ENCODE results near the gene ALOXE3. TPM values are rescaled to one million over a fixed set of nuclear protein-coding genes. Genes with fewer than 3 reads are reported as not detected.
A peak's percentile ranks its signal among the peaks of the same experiment; 100 is the strongest.

ALOXE3 gene
- total RNA-seq, 2 experiments from 2014 or later, result 0.81 to 0.91 TPM

DNA sequence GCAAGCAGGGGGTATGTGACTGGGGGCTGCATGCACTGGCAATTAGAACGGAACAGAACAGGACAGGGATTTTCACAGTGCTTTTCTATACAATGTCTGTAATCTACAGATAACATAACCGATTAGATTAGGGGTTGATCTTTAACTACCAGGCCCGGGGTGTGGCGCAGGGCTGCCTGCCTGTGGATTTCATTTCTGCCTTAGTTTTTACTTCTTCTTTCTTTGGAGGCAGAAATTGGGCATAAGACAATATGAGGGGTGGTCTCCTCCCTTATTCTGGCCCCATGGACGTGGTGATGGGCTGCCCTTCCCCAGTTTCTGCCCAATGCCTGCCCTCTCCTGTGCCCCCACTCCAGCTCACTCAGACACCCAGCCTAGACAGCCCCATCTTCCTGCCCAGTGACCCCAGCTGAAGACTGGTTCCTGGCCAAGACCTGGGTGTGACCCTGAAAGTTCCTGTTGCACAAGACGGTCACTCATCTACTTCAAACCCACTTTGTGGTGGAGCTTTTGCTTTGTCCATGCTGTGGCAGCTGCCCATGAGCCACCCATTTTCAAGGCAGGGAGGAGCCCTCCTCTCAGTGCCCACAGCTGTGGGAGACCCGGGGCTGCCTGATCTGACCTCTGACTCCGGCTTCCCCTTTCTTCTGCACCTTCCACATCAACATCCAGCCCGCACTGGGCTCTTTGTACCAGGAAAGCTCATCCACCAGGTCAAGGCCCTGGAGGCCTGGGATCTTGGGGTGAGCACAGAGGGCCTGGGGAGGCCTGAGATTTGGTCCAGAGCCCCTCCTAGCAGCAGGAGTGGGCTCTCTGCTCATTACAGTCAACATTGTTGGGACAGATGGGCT, 49.4 kb downstream of the ALOXE3 start:
- Mint-ChIP-seq H3K27ac (no peak overlapping the region), H3K9me3 (no peaks in the 10 kb centered on the region), H3K27me3 (peaks cover 46% of the 10 kb centered on the region), H3K36me3 (ENCODE audit: low read depth) (no peaks in the 10 kb centered on the region), H3K4me1 (ENCODE audit: low read depth) (peaks cover 18% of the 10 kb centered on the region), H3K4me3 (no peak overlapping the region)
- Histone ChIP-seq H3K9me3 (ENCODE audit: control insufficient read depth in 1 of 2, insufficient read depth in 1 of 2, low read length in 2 of 2) (peaks cover 0 to 5% of the 10 kb centered on the region in 2 experiments), H3K27ac (ENCODE audit: low read depth in 1 of 2, low read length in 2 of 2) (no peak overlapping the region), H3K36me3 (ENCODE audit: insufficient read depth, low read length) (no peaks in the 10 kb centered on the region), H3K4me3 (ENCODE audit: low read length) (no peak overlapping the region), H3K4me1 (ENCODE audit: insufficient read depth, low read length) (peaks cover 20% of the 10 kb centered on the region), H3K27me3 (ENCODE audit: control insufficient read depth in 1 of 2, insufficient read depth in 2 of 2, low read length in 2 of 2) (peaks cover 27 to 33% of the 10 kb centered on the region in 2 experiments)
- intact Hi-C loops (cut with DNase I, micrococcal nuclease), result loop anchor here in 1 of 2 experiments (10.0 kb wide), 1 partner anchor 716 kb away; no protein-coding TSS in a partner anchor
- TF ChIP-seq, protein P1, sequence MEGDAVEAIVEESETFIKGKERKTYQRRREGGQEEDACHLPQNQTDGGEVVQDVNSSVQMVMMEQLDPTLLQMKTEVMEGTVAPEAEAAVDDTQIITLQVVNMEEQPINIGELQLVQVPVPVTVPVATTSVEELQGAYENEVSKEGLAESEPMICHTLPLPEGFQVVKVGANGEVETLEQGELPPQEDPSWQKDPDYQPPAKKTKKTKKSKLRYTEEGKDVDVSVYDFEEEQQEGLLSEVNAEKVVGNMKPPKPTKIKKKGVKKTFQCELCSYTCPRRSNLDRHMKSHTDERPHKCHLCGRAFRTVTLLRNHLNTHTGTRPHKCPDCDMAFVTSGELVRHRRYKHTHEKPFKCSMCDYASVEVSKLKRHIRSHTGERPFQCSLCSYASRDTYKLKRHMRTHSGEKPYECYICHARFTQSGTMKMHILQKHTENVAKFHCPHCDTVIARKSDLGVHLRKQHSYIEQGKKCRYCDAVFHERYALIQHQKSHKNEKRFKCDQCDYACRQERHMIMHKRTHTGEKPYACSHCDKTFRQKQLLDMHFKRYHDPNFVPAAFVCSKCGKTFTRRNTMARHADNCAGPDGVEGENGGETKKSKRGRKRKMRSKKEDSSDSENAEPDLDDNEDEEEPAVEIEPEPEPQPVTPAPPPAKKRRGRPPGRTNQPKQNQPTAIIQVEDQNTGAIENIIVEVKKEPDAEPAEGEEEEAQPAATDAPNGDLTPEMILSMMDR (IDR thresholded peaks at IDR 0.05), result no peak
- peak in 2 of 14 experiments; percentile 46 to 62 for DNase-seq
- ATAC-seq (ENCODE audit: poor library complexity), result no peak
- CTCF ChIA-PET, result interaction anchor here (2.4 kb wide), 1 partner anchor 9 kb away, joined by 9 read pairs; no protein-coding TSS in a partner anchor
- POLR2A ChIA-PET, result no interaction called here

DNA sequence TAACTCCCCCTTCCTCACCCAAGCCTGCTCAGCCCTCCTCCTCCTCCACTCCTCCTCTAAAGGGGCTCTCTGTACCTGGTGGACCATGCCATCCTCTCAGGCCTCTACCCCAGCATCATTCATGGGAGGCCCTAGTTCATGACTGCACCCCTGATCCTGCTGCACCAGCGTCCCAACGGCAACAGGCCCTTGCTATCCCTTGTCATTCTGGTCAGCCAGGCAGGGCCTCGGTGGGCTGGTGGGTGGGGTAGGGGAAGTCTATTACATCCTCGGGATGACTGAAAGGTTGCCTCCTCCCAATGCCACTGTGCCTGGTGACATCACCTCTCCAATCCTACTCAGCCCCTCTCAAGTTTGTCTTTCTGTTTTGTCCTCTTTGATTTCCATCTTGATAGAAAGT, 50.5 kb downstream of the ALOXE3 start:
- H3K27me3 Mint-ChIP-seq, result peaks cover 46% of the 10 kb centered on the region

More for the DNA sequence above, 50.5 kb downstream of the ALOXE3 start:
- Histone ChIP-seq H3K36me3 (ENCODE audit: insufficient read depth, low read length) (no peaks in the 10 kb centered on the region), H3K27ac (ENCODE audit: low read depth in 1 of 2, low read length in 2 of 2) (no peak overlapping the region), H3K9me3 (ENCODE audit: control insufficient read depth in 1 of 2, insufficient read depth in 1 of 2, low read length in 2 of 2) (peaks cover 0 to 5% of the 10 kb centered on the region in 2 experiments), H3K27me3 (ENCODE audit: control insufficient read depth in 1 of 2, insufficient read depth in 2 of 2, low read length in 2 of 2) (peaks cover 34% of the 10 kb centered on the region in 2 experiments), H3K4me3 (ENCODE audit: low read length) (no peak overlapping the region), H3K4me1 (ENCODE audit: insufficient read depth, low read length) (peaks cover 9% of the 10 kb centered on the region)
- H3K36me3 Mint-ChIP-seq (ENCODE audit: low read depth), result no peaks in the 10 kb centered on the region
- TF ChIP-seq, protein P1 (IDR thresholded peaks at IDR 0.05), result no peak
- DNase-seq (no peak), ATAC-seq (ENCODE audit: poor library complexity) (no peak)
- H3K4me3 Mint-ChIP-seq, result no peak overlapping the region
- ChIA-PET CTCF (interaction anchor here (2.4 kb wide), 1 partner anchor 8 kb away, joined by 9 read pairs; no protein-coding TSS in a partner anchor), POLR2A (no interaction called here)
- no peak overlapping the region for H3K27ac Mint-ChIP-seq
- intact Hi-C loops (cut with DNase I, micrococcal nuclease), result loop anchor here in 1 of 2 experiments (10.0 kb wide), 1 partner anchor 717 kb away; no protein-coding TSS in a partner anchor
- H3K9me3 Mint-ChIP-seq, result no peaks in the 10 kb centered on the region
- H3K4me1 Mint-ChIP-seq (ENCODE audit: low read depth), result peaks cover 7% of the 10 kb centered on the region
